Smooth muscle cell (in vitro differentiated cells): ENCODE data around the gene ROCK2. TPM values are rescaled to one million over a fixed set of nuclear protein-coding genes. Genes with fewer than 3 reads are reported as not detected.

Source experiments
- DNase-seq: peaks from one replicate; lab custom pipeline; 2025; ENCODE audit not compliant: unreplicated experiment; lab: John Stamatoyannopoulos, UW
- H2AFZ ChIP-seq: fragments of 200-600 bp; sonication (generic); 2 replicates; pipeline ENCODE4 v1.6.0; 2016; ENCODE audit warnings: antibody characterized with exemption, low read depth, mild to moderate bottlenecking
- H3F3A ChIP-seq: fragments of 200-600 bp; sonication (generic); 2 replicates; pipeline ENCODE4 v1.6.0; 2017; ENCODE audit warnings: antibody characterized with exemption, low read depth
- H3K27ac ChIP-seq: fragments of 200-600 bp; sonication (generic); 2 replicates; pipeline ENCODE4 v1.5.1; 2016; ENCODE audit warnings: low read depth, mild to moderate bottlenecking
- H3K27me3 ChIP-seq: fragments of 200-600 bp; sonication (generic); 2 replicates; pipeline ENCODE4 v1.6.1; 2016; ENCODE audit warnings: low read depth, mild to moderate bottlenecking
- H3K36me3 ChIP-seq: fragments of 200-600 bp; sonication (generic); 2 replicates; pipeline ENCODE4 v1.5.1; 2016; ENCODE audit warnings: low read depth
- H3K4me1 ChIP-seq: fragments of 200-600 bp; sonication (generic); 2 replicates; pipeline ENCODE4 v1.5.1; 2016; ENCODE audit warnings: low read depth
- H3K4me2 ChIP-seq: fragments of 200-600 bp; sonication (generic); 2 replicates; pipeline ENCODE4 v1.6.0; 2016; ENCODE audit warnings: mild to moderate bottlenecking
- H3K4me3 ChIP-seq: fragments of 200-600 bp; sonication (generic); 2 replicates; pipeline ENCODE4 v1.5.1; 2016; ENCODE audit warnings: mild to moderate bottlenecking
- H3K79me2 ChIP-seq: fragments of 200-600 bp; sonication (generic); 2 replicates; pipeline ENCODE4 v1.6.0; 2016; ENCODE audit warnings: low read depth, mild to moderate bottlenecking
- H3K9ac ChIP-seq: fragments of 200-600 bp; sonication (generic); 2 replicates; pipeline ENCODE4 v1.6.0; 2016; ENCODE audit warnings: low read depth
- H3K9me3 ChIP-seq: fragments of 200-600 bp; sonication (generic); replicated peaks from 2 replicates; pipeline ENCODE4 v1.5.1; 2016; ENCODE audit warnings: low read depth
- H4K20me1 ChIP-seq: fragments of 200-600 bp; sonication (generic); 2 replicates; pipeline ENCODE4 v1.6.0; 2016; ENCODE audit warnings: low read depth
- WGBS: methylation state at CpG from one replicate; pipeline ENCODE4 v1.1.7; 2016; ENCODE audit warnings: low lambda C conversion rate; 5-methylcytosine and 5-hydroxymethylcytosine counted together
- polyA plus RNA-seq: library from polyadenylated mRNA; unstranded; fragments of >200 nt; fragmentation: Nextera tagmentation; extraction: Ambion mirVana; gene quantifications from 2 replicates; pipeline ENCODE4 v1.2.1, GENCODE V29; 2016
- total RNA-seq: library from RNA; depleted of rRNA; stranded (reverse); fragments of >200 nt; gene quantifications from 2 replicates; pipeline ENCODE4 v1.2.3, GENCODE V29; 2014
- TF ChIP-seq, protein P1 (sequence below): fragments of 200-600 bp; sonication (generic); IDR thresholded peaks from 2 replicates; pipeline ENCODE4 v1.5.1; 2017; ENCODE audit warnings: borderline replicate concordance, mild to moderate bottlenecking, antibody characterized with exemption; ENCODE audit not compliant: insufficient read depth, poor library complexity, severe bottlenecking

ROCK2 gene
- total and polyA plus RNA-seq, 2 experiments from 2014 or later = 27.2 to 45.5 TPM

DNA sequence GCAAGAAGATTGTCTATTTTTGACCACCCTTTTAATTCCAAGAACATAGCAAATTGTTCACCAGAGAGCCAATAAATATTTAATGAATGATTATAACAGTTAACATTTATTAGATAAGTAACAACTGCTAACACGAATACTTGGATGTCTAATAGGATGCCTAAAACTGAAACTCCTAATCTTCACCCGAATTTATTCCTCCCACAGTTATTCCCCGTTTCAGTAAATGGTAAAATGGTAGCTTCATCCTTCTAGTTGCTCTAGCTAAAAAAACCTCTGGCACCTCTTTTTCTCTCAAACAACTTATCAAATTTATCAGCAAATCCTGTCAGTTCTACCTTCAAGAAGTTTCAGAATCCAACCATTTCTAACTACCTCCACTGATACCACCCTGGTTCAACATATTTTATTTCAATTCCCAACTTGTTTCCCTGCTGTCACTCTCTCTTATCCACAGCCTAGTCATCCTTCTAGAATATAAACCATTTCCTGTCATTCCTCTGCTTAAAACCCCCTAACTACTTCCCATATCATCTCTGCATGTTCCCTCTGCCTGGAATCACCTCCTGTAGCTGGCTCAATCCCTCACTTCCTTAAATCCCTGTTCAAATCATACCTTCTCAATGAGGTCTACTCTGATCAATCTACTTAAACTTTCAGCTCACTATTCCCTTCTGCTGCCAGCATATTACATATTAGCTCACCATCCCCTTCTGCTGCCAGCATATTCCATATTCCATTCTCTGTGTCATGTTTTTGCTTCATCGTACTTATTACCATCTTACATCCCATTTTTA, 93.8 kb downstream of the ROCK2 start:
- no peak overlapping the region for H3K4me2 ChIP-seq
- no peak for DNase-seq
- H3K27ac ChIP-seq = no peak overlapping the region
- TF ChIP-seq, protein P1, sequence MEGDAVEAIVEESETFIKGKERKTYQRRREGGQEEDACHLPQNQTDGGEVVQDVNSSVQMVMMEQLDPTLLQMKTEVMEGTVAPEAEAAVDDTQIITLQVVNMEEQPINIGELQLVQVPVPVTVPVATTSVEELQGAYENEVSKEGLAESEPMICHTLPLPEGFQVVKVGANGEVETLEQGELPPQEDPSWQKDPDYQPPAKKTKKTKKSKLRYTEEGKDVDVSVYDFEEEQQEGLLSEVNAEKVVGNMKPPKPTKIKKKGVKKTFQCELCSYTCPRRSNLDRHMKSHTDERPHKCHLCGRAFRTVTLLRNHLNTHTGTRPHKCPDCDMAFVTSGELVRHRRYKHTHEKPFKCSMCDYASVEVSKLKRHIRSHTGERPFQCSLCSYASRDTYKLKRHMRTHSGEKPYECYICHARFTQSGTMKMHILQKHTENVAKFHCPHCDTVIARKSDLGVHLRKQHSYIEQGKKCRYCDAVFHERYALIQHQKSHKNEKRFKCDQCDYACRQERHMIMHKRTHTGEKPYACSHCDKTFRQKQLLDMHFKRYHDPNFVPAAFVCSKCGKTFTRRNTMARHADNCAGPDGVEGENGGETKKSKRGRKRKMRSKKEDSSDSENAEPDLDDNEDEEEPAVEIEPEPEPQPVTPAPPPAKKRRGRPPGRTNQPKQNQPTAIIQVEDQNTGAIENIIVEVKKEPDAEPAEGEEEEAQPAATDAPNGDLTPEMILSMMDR = no peak
- H3K9me3 ChIP-seq = peaks cover 2% of the 10 kb centered on the region
- H3K9ac ChIP-seq = no peak overlapping the region
- H3K4me1 ChIP-seq = no peaks in the 10 kb centered on the region
- H3K36me3 ChIP-seq = peaks cover 6% of the 10 kb centered on the region
- no peak overlapping the region for H3K4me3 ChIP-seq
- H3K79me2 ChIP-seq = peaks cover 83% of the 10 kb centered on the region
- 91% methylated on average over 4 of the region's 4 CpGs for WGBS
- no peaks in the 10 kb centered on the region for H3F3A ChIP-seq
- H4K20me1 ChIP-seq = peaks cover 63% of the 10 kb centered on the region
- H2AFZ ChIP-seq = no peak overlapping the region
- no peaks in the 10 kb centered on the region for H3K27me3 ChIP-seq

DNA sequence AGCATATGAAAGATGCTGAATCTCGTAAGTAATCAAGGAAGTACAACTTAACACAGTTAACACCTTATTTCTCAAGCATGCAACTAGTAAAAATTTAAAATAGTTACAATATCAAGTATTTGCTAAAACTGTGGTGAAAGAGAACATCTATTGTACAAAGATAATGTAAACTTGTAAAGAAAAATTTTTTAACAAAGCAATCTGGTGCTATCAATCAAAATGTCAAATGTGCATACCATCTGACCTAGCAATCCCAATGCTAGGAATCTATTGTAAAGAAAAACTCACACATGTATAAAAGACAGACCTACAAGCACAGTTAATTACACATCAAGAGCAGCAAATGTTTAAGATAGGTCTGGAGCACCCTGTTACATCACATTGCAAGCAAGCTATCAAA, 99.1 kb downstream of the ROCK2 start:
- Histone ChIP-seq H3K27ac (no peak overlapping the region), H3K36me3 (peaks cover 6% of the 10 kb centered on the region), H3F3A (no peaks in the 10 kb centered on the region), H3K4me2 (no peak overlapping the region), H3K4me1 (no peaks in the 10 kb centered on the region), H3K79me2 (peaks cover 79% of the 10 kb centered on the region), H2AFZ (no peak overlapping the region), H3K9me3 (no peaks in the 10 kb centered on the region), H3K4me3 (no peak overlapping the region), H3K27me3 (no peaks in the 10 kb centered on the region), H3K9ac (no peak overlapping the region), H4K20me1 (peaks cover 68% of the 10 kb centered on the region)
- 90% methylated on average over 1 of the region's 1 CpG for WGBS
- TF ChIP-seq, protein P1 = no peak
- DNase-seq = no peak

DNA sequence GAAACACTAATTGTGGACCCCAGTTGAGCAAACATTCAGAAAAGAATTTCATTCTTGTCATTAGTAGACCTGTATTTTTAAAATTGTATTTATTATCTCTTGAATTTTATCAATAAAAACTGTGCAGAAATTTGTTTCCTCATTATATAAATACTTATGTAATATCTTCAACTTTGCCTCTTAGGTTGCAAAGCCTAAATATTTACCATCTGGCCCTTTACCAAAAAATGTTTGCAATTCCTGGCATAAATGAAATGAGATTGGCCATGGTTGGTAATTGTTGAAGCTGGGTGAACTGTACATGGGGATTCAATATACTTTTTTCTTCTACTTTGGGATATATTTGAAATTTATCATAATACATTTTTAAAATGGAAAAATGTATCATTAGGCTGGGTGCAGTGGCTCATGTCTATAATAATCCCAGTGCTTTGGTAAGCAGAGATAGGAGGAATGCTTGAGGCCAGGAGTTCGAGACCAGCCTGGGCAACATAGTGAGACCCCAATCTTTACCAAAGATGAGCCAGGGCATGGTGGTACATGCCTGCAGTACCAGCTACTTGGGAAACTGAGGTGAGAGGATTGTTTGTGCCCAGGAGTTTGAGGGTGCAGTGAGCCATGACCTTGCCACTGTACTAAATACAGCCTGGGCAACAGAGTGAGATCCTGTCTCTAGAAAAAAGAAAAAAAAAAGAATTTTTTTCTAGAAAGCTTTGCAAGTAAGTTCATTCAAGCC, 100.2 kb downstream of the ROCK2 start:
- Histone ChIP-seq H4K20me1 (peaks cover 68% of the 10 kb centered on the region), H3K4me3 (no peak overlapping the region), H3K27ac (no peak overlapping the region), H3F3A (no peaks in the 10 kb centered on the region), H3K79me2 (peaks cover 79% of the 10 kb centered on the region), H3K27me3 (no peaks in the 10 kb centered on the region), H3K4me2 (no peak overlapping the region), H2AFZ (no peak overlapping the region), H3K9ac (no peak overlapping the region), H3K4me1 (no peaks in the 10 kb centered on the region), H3K36me3 (peaks cover 2% of the 10 kb centered on the region), H3K9me3 (no peaks in the 10 kb centered on the region)
- TF ChIP-seq, protein P1 = no peak
- 92% methylated on average over 1 of the region's 1 CpG for WGBS
- no peak for DNase-seq
